Measurements from ENCODE around the gene CNTN4. TPM values are rescaled to one million over a fixed set of nuclear protein-coding genes. Genes with fewer than 3 reads are reported as not detected.

The CNTN4 gene
- total RNA-seq, 2 experiments from 2014 or later = not detected

DNA sequence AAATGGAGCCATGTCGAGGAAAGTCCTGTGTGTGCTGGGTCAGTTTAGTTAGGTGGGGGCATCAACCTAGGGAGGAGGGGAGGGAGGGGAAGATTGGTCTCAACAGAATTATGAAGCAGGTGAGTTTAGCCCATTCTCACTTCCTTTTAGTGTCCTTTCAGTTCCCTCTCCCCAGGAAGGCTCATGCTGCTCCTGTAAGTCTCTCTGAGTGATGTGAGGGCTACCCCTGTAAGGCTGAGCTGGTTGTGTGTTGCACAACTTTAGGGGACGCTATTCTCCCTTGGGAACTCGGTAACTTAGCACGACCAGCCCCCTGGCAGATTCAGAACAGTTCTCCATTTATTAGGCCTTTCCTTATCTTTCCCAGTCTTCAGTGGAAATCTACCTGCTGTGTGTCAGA, 990.4 kb downstream of the CNTN4 start:
- ATAC-seq (no peak), DNase-seq (no peak)
- CTCF ChIA-PET = no interaction called here

DNA sequence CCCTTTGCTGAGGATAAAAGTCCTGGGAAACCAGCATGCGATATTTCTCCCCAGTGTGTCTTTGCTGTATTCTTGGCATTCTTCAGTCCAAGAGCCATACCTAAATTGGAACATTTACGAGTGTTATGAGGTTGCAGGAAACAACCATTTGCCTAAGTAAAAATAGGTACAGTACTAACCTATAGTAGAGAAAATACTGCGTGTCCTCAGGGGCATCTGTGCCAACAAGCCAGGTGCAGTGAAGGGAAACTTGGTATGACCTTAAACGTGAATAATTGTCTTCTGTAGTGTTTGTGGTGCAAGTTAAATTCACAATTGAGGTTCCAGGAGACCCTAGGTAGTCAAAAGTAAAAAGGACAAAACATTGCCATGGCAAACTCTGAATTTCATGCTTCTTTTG, 999.3 kb downstream of the CNTN4 start:
- Mint-ChIP-seq H3K4me1 (peaks cover 3% of the 10 kb centered on the region), H3K4me3 (no peak overlapping the region), H3K27me3 (peaks cover 5% of the 10 kb centered on the region), H3K27ac (no peak overlapping the region), H3K9me3 (ENCODE audit: low read depth) (no peaks in the 10 kb centered on the region), H3K36me3 (no peaks in the 10 kb centered on the region)
- DNase-seq (no peak), ATAC-seq (no peak)
- CTCF ChIA-PET = no interaction called here

More for the DNA sequence above, 990.4 kb downstream of the CNTN4 start:
- H3K27me3 Mint-ChIP-seq = no peaks in the 10 kb centered on the region
- no peak overlapping the region for H3K4me3 Mint-ChIP-seq
- H3K4me1 Mint-ChIP-seq = no peaks in the 10 kb centered on the region
- H3K36me3 Mint-ChIP-seq = no peaks in the 10 kb centered on the region
- no peak overlapping the region for H3K27ac Mint-ChIP-seq
- no peaks in the 10 kb centered on the region for H3K9me3 Mint-ChIP-seq (ENCODE audit: low read depth)

DNA sequence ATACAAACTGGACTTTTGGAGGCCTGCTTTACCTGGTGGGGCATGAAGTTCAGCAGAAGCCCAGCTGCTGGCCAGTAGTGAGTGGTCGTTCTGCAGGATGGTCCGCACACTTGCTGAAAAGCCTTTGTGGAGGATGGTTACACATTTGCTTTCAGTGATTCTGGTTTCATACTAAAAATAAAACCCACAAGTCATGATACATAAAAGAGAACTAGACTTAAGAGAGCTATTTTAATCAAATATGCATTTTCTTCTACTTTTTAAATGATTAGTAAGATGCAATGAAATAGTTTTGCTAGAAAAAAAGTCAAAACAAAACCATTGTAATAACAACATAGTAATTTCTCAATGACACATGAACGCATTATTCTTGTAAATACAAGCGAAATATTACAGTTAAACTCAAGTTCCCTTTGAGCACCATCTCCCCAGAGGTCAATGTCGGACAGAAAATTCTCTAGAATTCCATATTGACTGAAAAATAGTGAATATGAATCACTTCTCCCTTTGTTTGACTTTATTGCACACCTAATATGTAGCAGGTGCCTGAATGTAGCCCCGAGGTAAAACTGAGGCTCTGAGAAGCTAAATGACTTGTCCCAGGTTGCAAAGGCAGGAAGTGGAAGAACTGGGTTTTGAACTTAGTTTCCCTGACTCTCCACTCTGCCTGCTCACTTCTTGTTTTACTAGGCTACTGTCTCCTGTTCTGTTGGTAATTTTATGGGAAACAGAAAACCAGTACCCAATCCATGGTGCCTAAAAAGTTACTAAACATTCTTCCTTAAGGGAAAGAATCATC, 1003.2 kb downstream of the CNTN4 start:
- no peak overlapping the region for H3K27ac Mint-ChIP-seq
- no peaks in the 10 kb centered on the region for H3K36me3 Mint-ChIP-seq
- H3K4me3 Mint-ChIP-seq = no peak overlapping the region
- ATAC-seq (no peak), DNase-seq (no peak)
- CTCF ChIA-PET = no interaction called here
- peaks cover 3% of the 10 kb centered on the region for H3K4me1 Mint-ChIP-seq
- peaks cover 10% of the 10 kb centered on the region for H3K27me3 Mint-ChIP-seq
- no peaks in the 10 kb centered on the region for H3K9me3 Mint-ChIP-seq (ENCODE audit: low read depth)

DNA sequence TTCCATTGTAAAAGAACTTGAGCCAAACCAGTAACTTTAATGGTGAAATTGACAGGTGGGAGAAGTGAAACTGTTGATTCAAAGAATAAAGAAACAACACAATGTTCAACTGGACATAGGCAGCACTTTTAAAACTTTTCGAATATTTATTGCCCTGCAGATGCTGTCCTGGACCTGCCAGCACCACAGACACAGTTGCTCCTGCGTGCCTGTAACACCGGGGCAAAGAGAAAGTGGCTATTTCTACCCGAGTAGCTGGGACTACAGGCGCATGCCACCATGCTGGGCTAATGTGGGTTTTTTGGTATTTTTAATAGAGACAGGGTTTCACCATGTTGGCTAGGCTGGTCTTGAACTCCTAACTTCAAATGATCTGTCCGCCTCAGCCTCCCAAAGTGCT, 1004.1 kb downstream of the CNTN4 start:
- Mint-ChIP-seq H3K4me3 (no peak overlapping the region), H3K27ac (no peak overlapping the region), H3K9me3 (ENCODE audit: low read depth) (no peaks in the 10 kb centered on the region), H3K4me1 (peaks cover 6% of the 10 kb centered on the region), H3K27me3 (peaks cover 9% of the 10 kb centered on the region), H3K36me3 (no peaks in the 10 kb centered on the region)
- CTCF ChIA-PET = no interaction called here
- DNase-seq (no peak), ATAC-seq (no peak)

DNA sequence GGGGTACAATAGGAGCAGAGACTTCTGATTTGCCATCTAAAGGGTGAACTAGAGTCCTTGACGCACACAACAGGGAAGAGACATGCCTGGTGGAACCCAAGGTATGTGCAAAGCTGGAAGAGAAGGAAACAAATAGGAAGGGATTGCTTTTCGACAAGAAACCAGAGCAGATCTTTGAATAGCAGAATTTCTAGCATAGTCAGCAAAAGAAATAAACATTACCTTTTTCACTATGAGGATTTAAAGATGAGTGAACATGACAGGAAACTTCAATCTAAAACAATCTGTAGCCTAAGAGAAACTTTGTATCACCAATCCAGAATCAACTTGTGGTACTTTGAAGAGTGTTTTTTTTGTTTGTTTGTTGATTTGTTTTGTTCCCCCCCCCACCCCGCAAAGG, 1006.6 kb downstream of the CNTN4 start:
- Mint-ChIP-seq H3K36me3 (no peaks in the 10 kb centered on the region), H3K4me1 (peaks cover 18% of the 10 kb centered on the region), H3K9me3 (ENCODE audit: low read depth) (no peaks in the 10 kb centered on the region), H3K27me3 (peaks cover 9% of the 10 kb centered on the region), H3K4me3 (no peak overlapping the region), H3K27ac (no peak overlapping the region)
- ATAC-seq = no peak
- no peak for DNase-seq
- CTCF ChIA-PET = no interaction called here

DNA sequence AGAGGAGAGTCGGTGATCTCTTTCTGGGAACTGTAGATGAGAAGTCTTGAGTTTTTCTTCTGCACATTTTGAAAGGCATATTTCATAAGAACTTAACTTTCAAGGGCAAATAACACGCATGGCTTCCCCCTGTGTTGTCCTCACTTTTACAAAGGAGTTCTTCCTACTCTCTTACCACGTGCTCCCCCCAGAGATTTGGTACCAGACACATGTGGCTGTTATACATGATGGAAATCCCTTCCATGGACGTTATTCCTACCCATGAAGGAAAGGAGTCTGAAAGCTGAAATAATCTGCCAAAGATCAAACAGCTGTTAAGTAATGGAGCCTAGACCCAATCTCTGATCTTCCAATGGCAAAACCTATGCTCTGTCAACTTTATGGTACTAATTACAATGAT, 1007.1 kb downstream of the CNTN4 start:
- Mint-ChIP-seq H3K9me3 (ENCODE audit: low read depth) (no peaks in the 10 kb centered on the region), H3K4me3 (no peak overlapping the region), H3K27ac (no peak overlapping the region), H3K4me1 (peaks cover 24% of the 10 kb centered on the region), H3K27me3 (peaks cover 9% of the 10 kb centered on the region), H3K36me3 (no peaks in the 10 kb centered on the region)
- DNase-seq (no peak), ATAC-seq (no peak)
- CTCF ChIA-PET = interaction anchor here (1.0 kb wide), 1 partner anchor 73 kb away, joined by 3 read pairs; no protein-coding TSS in a partner anchor

- Mint-ChIP-seq H3K9me3 (ENCODE audit: low read depth) (no peaks in the 10 kb centered on the region), H3K4me3 (no peak overlapping the region), H3K27me3 (peaks cover 9% of the 10 kb centered on the region), H3K4me1 (peaks cover 21% of the 10 kb centered on the region), H3K27ac (no peak overlapping the region), H3K36me3 (no peaks in the 10 kb centered on the region)
- ATAC-seq (no peak), DNase-seq (no peak)
- CTCF ChIA-PET = no interaction called here
These were observed 1008.5 kb downstream of the CNTN4 start for GRCh38 chr3:3107181-3107580.

Data from activated CD8-positive, alpha-beta memory T cell treated with anti-CD3 and anti-CD28 coated beads, Interleukin-2, amount 10 ng/mL, durations not matched to agents 7 days and 5 days (primary cell).